Left lobe of liver (tissue), 2 donors: ENCODE data around the gene ZNF160. TPM values are rescaled to one million over a fixed set of nuclear protein-coding genes. Genes with fewer than 3 reads are reported as not detected.
"Not testable (repeated sequence)": the region's sequence is repeated elsewhere in the genome, so short reads cannot be mapped to it uniquely, and the experiment has no call there.

ENCODE experiments used
- ATAC-seq: fragments of 200-7000 bp; cut with Tn5 transposase; one replicate; pipeline ENCODE4 v1.9.1; 2020; ENCODE audit warnings: mild to moderate bottlenecking, moderate library complexity
- DNase-seq: peaks from one replicate; pipeline ENCODE4 v3.0.0-alpha.2; 2020; ENCODE audit warnings: low spot score
- total RNA-seq: library from RNA; stranded (reverse); gene quantifications from one replicate; pipeline ENCODE4 v1.2.1, GENCODE V29; 2021
- donor health status: DM: no; HTN: no; CAD: no; lungs with moderate emphysema.
- donor health status: DM: no; HTN: yes; CAD: no.

The ZNF160 gene
- 8.8 TPM for total RNA-seq

- ATAC-seq (peak; percentile 99), DNase-seq (peak; percentile 95)
Observed at GRCh38 chr19:53103234-53104203, at the start of gene ZNF160. TSS of gene ZNF160 (minus strand) at chr19:53103422. CDS start at chr19:53086276, 17,146 bp downstream.

GRCh38 chr19:53147645-53148044 is 44.4 kb upstream of the ZNF160 start:
- no peak for DNase-seq

GRCh38 chr19:53140351-53140750 is 37.1 kb upstream of the ZNF160 start:
- DNase-seq, result no peak
- ATAC-seq, result no peak

More at GRCh38 chr19:53147645-53148044, 44.4 kb upstream of the ZNF160 start:
- no peak for ATAC-seq

GRCh38 chr19:53136432-53136831 is 33.2 kb upstream of the ZNF160 start:
- ATAC-seq, result no peak
- no peak for DNase-seq

GRCh38 chr19:53132141-53132991 is 29.1 kb upstream of the ZNF160 start, which contains the start of gene ZNF415:
TSS of gene ZNF415 (minus strand) at chr19:53132910. CDS start at chr19:53122676, 10,234 bp downstream.
- ATAC-seq (peak; percentile 58), DNase-seq (peak; percentile 66)

GRCh38 chr19:53131727-53132126 is 28.5 kb upstream of the ZNF160 start:
- no peak for DNase-seq

GRCh38 chr19:53131085-53131590 is 27.9 kb upstream of the ZNF160 start:
- ATAC-seq, result no peak
- DNase-seq, result no peak

More at GRCh38 chr19:53131727-53132126, 28.5 kb upstream of the ZNF160 start:
- ATAC-seq, result no peak

DNA sequence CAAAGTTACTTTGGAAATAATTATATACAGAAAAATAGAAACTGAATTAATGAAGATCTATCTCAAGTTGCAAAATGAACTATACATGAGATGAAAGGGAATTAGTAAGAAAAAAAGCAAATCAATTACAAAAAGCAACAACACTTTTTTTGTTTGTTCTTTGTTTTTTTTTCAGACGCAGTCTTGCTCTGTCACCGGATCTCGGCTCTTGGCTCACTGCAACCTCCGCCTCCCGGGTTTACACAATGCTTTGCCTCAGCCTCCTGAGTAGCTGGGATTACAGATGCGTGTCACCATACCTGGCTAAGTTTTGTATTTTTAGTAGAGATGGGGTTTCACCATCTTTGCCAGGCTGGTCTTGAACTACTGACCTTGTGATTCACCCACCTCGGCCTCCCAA is 27.3 kb upstream of the ZNF160 start:
- ATAC-seq, result no peak
- DNase-seq, result no peak

DNA sequence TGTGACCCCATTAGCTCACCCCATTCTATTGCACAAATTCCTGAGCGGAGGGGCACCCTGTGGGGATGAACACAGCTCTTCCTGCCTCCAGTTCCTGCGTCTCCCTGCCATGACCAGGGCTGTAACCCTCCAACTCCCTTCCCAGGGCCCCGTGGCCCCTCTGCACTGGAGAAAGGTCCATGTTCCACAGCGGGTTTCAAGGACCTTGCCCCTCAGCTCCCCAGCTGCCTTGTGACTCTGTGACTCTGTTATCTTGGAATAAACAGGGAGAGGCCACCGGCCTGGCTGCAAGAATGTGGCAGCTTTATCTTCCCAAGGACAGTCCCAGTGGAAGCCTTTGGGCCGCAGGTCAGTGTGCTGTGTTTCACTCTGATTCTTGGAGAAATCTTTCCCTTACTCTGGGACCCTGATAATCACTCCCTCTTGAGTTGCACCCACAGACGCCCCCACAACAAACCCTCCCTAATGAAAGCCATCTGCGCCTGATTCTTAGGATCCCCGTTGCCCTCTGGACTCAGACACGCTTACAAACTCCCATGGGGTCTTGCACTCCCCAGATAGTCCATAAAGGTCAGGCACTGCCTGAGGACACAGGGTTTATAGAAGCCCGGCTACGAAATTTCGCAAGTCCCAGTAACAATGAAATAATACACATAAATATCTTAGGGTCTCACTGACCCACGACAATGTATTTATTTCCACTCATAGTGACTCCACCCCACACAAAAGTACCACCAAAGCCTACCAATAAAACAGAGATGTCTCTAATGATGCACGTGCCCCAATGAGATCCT is 23.7 kb upstream of the ZNF160 start:
- ATAC-seq, result peak; percentile 29
- not testable (repeated sequence) for DNase-seq

DNA sequence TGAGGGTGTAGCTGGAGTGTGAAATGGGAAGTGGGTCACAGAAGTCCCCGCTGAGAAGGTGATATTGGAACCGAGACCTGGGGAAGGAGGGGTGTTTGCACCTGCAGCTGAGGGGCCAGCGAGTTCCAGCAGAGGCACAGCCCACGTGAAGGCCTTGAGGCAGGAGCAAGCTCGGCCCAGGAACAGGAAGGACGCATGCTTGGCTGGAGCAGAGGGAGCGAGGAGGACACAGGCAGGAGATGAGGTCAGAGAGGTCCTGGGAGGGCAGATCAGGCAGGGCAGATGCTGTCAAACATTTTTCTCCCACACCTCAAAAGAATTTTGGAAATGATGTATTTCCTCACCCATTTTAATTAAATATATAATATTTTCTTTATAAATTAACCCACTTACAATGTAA is 20.2 kb upstream of the ZNF160 start:
- ATAC-seq (no peak), DNase-seq (peak; percentile 23)

DNA sequence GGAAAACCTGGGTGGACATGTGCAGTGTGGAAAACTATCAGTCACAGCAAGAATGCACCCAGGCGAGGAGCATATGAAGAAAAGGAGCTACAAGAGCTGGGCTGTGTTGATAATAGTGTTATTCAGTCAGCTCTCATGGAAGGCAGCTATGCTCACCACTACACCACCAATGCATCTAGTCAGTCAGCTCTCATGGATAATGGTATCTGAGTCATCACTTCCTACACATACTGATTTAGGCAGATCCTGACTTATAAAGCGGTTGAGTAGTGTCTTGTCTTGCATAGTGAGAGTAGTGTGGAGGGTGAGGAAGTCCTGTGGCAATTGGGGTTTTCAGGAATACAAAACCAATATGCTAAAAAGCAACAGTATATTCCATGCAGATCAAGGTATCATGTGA is 9.1 kb upstream of the ZNF160 start:
- ATAC-seq (no peak), DNase-seq (no peak)

GRCh38 chr19:53109527-53109926 is 6.3 kb upstream of the ZNF160 start:
- DNase-seq, result no peak
- ATAC-seq, result no peak

- DNase-seq (peak; percentile 47), ATAC-seq (peak; percentile 10)
Observed at GRCh38 chr19:53102756-53103233, 427 bp downstream of the ZNF160 start.

- DNase-seq, result no peak
- no peak for ATAC-seq
Observed at GRCh38 chr19:53102206-53102755, 941 bp downstream of the ZNF160 start.

- DNase-seq (no peak), ATAC-seq (no peak)
Observed at GRCh38 chr19:53101518-53101917, 1.7 kb downstream of the ZNF160 start.

DNA sequence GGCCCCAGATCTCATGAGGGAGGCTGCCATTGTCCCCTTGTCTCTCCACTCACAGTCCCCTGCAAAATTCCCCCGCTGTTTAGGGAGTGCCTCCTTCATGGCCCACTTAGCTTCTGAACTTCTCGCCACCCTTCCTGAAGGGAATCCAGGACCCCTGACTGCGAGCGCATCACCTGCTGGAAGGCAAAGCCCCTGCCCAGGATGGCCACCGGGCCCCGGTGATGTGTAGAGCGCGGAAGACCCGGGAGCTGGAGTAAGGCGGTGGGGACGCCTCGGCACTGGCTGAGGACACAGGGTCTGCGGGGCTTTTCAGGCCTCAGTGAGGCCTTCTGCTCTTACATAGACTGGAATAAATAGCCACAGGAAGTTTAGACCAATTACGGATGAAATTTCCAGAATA is 4.7 kb downstream of the ZNF160 start:
- not testable (repeated sequence) for ATAC-seq, DNase-seq

DNA sequence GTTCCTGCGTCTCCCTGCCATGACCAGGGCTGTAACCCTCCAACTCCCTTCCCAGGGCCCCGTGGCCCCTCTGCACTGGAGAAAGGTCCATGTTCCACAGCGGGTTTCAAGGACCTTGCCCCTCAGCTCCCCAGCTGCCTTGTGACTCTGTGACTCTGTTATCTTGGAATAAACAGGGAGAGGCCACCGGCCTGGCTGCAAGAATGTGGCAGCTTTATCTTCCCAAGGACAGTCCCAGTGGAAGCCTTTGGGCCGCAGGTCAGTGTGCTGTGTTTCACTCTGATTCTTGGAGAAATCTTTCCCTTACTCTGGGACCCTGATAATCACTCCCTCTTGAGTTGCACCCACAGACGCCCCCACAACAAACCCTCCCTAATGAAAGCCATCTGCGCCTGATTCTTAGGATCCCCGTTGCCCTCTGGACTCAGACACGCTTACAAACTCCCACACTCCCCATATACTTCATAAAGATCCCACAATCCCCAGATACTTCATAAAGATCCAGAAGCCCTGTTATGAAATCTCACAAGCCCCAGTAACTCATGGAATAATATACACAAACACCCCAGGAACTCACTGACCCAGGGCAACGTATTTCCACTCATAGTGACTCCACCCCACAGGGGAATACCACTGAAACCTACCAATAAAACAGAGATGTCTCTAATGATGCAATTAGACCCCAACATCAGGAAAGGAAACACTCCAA is 6.1 kb downstream of the ZNF160 start:
- not testable (repeated sequence) for ATAC-seq, DNase-seq

- DNase-seq, ATAC-seq: not testable (repeated sequence)
Observed at GRCh38 chr19:53096579-53096978, 6.6 kb downstream of the ZNF160 start.
